GM19463 (cell line): ENCODE data around the gene ADCY6.

Experiments
- ATAC-seq: cut with Tn5 transposase; IDR thresholded peaks from one replicate; pipeline ENCODE4 v1.9.1; 2021; ENCODE audit warnings: mild to moderate bottlenecking, moderate library complexity; ENCODE audit not compliant: unreplicated experiment

The ADCY6 gene

GRCh38 chr12:48786591-48787544 is 2.0 kb downstream of the ADCY6 start:
- ATAC-seq = no peak

- no peak for ATAC-seq
Measured at GRCh38 chr12:48783432-48783831, 5.5 kb downstream of the ADCY6 start.

- ATAC-seq = no peak
Measured at GRCh38 chr12:48782457-48783395, 6.2 kb downstream of the ADCY6 start.

- ATAC-seq = no peak
Measured at GRCh38 chr12:48781750-48782456, 7.0 kb downstream of the ADCY6 start.

- no peak for ATAC-seq
Measured at GRCh38 chr12:48780381-48781025, 8.4 kb downstream of the ADCY6 start.

- ATAC-seq = no peak
Measured at GRCh38 chr12:48779869-48780268, 9.0 kb downstream of the ADCY6 start.

- ATAC-seq = no peak
Measured at GRCh38 chr12:48777501-48778400, 11.1 kb downstream of the ADCY6 start.

GRCh38 chr12:48776956-48777355 is 11.9 kb downstream of the ADCY6 start:
- no peak for ATAC-seq

- no peak for ATAC-seq
Measured at GRCh38 chr12:48775991-48776649, 12.8 kb downstream of the ADCY6 start.

- ATAC-seq = no peak
Measured at GRCh38 chr12:48775299-48775698, 13.6 kb downstream of the ADCY6 start.

- no peak for ATAC-seq
Measured at GRCh38 chr12:48774516-48774915, 14.4 kb downstream of the ADCY6 start.

- no peak for ATAC-seq
Measured at GRCh38 chr12:48773686-48774085, 15.2 kb downstream of the ADCY6 start.

GRCh38 chr12:48771588-48772112 is 17.2 kb downstream of the ADCY6 start:
- ATAC-seq = no peak

- ATAC-seq = no peak
Measured at GRCh38 chr12:48770756-48771155, 18.1 kb downstream of the ADCY6 start.

- ATAC-seq = no peak
Measured at GRCh38 chr12:48768736-48769135, 20.2 kb downstream of the ADCY6 start.

GRCh38 chr12:48768147-48768546 is 20.7 kb downstream of the ADCY6 start:
- no peak for ATAC-seq

GRCh38 chr12:48767521-48767920 is 21.4 kb downstream of the ADCY6 start:
- ATAC-seq = no peak

GRCh38 chr12:48767047-48767446 is 21.8 kb downstream of the ADCY6 start:
- ATAC-seq = no peak

- ATAC-seq = peak; percentile 67
Measured at GRCh38 chr12:48765753-48766162, 23.1 kb downstream of the ADCY6 start.
